ENCODE measurements around the gene VILL.
"Not testable (repeated sequence)": the region's sequence is repeated elsewhere in the genome, so short reads cannot be mapped to it uniquely, and the experiment has no call there.

Gene VILL

GRCh38 chr3:37967260-37967881 lies 23.2 kb upstream of the VILL start:
- Histone ChIP-seq H3K9ac (ENCODE audit: low read depth, low read length) (no peak overlapping the region), H3K27ac (ENCODE audit: low read length) (no peak overlapping the region), H3K4me3 (ENCODE audit: low read length) (no peak overlapping the region), H3K4me1 (ENCODE audit: insufficient read depth, low read length) (peaks cover 12% of the 10 kb centered on the region), H3K9me3 (ENCODE audit: insufficient read depth, low read depth, low read length) (no peaks in the 10 kb centered on the region), H3K36me3 (ENCODE audit: insufficient read depth, low read depth, low read length) (no peaks in the 10 kb centered on the region; the same call in 1 of the 2 replicates), H3K27me3 (ENCODE audit: insufficient read depth, low read length) (no peaks in the 10 kb centered on the region)

GRCh38 chr3:37968199-37968598 lies 22.4 kb upstream of the VILL start:
- Histone ChIP-seq H3K9me3 (ENCODE audit: insufficient read depth, low read depth, low read length) (no peaks in the 10 kb centered on the region), H3K9ac (ENCODE audit: low read depth, low read length) (no peak overlapping the region), H3K27me3 (ENCODE audit: insufficient read depth, low read length) (no peaks in the 10 kb centered on the region), H3K4me1 (ENCODE audit: insufficient read depth, low read length) (peaks cover 4% of the 10 kb centered on the region; the same call in 1 of the 2 replicates), H3K4me3 (ENCODE audit: low read length) (no peak overlapping the region), H3K36me3 (ENCODE audit: insufficient read depth, low read depth, low read length) (no peaks in the 10 kb centered on the region; the same call in 1 of the 2 replicates), H3K27ac (ENCODE audit: low read length) (no peak overlapping the region)

GRCh38 chr3:37968813-37969595 lies 21.6 kb upstream of the VILL start:
- Histone ChIP-seq H3K4me3 (ENCODE audit: low read length) (no peak overlapping the region), H3K9ac (ENCODE audit: low read depth, low read length) (no peak overlapping the region), H3K4me1 (ENCODE audit: insufficient read depth, low read length) (0 out of 2 replicates have a peak, but pooled peaks cover 2% of the 10 kb centered on the region), H3K27me3 (ENCODE audit: insufficient read depth, low read length) (no peaks in the 10 kb centered on the region), H3K27ac (ENCODE audit: low read length) (no peak overlapping the region), H3K36me3 (ENCODE audit: insufficient read depth, low read depth, low read length) (no peaks in the 10 kb centered on the region; the same call in 1 of the 2 replicates), H3K9me3 (ENCODE audit: insufficient read depth, low read depth, low read length) (no peaks in the 10 kb centered on the region)

- no peak overlapping the region for H3K4me3 ChIP-seq (ENCODE audit: low read length)
- H3K4me1 ChIP-seq (ENCODE audit: insufficient read depth, low read length): 0 out of 2 replicates have a peak, but pooled peaks cover 2% of the 10 kb centered on the region
- H3K27ac ChIP-seq (ENCODE audit: low read length): no peak overlapping the region
- no peaks in the 10 kb centered on the region for H3K9me3 ChIP-seq (ENCODE audit: insufficient read depth, low read depth, low read length)
- no peaks in the 10 kb centered on the region for H3K27me3 ChIP-seq (ENCODE audit: insufficient read depth, low read length)
- H3K36me3 ChIP-seq (ENCODE audit: insufficient read depth, low read depth, low read length): no peaks in the 10 kb centered on the region; the same call in 1 of the 2 replicates
- no peak overlapping the region for H3K9ac ChIP-seq (ENCODE audit: low read depth, low read length)
Measured at GRCh38 chr3:37969596-37970100, 20.9 kb upstream of the VILL start.

- Histone ChIP-seq H3K27ac (ENCODE audit: low read length) (no peak overlapping the region), H3K36me3 (ENCODE audit: insufficient read depth, low read depth, low read length) (peaks cover 4% of the 10 kb centered on the region), H3K4me3 (ENCODE audit: low read length) (no peak overlapping the region), H3K4me1 (ENCODE audit: insufficient read depth, low read length) (0 out of 2 replicates have a peak, but pooled peaks cover 2% of the 10 kb centered on the region), H3K27me3 (ENCODE audit: insufficient read depth, low read length) (no peaks in the 10 kb centered on the region), H3K9ac (ENCODE audit: low read depth, low read length) (no peak overlapping the region), H3K9me3 (ENCODE audit: insufficient read depth, low read depth, low read length) (no peaks in the 10 kb centered on the region)
Measured at GRCh38 chr3:37970802-37971201, 19.8 kb upstream of the VILL start.

GRCh38 chr3:37971467-37971866 lies 19.1 kb upstream of the VILL start:
- Histone ChIP-seq H3K4me3 (ENCODE audit: low read length) (no peak overlapping the region), H3K9ac (ENCODE audit: low read depth, low read length) (no peak overlapping the region), H3K27me3 (ENCODE audit: insufficient read depth, low read length) (no peaks in the 10 kb centered on the region), H3K9me3 (ENCODE audit: insufficient read depth, low read depth, low read length) (no peaks in the 10 kb centered on the region), H3K4me1 (ENCODE audit: insufficient read depth, low read length) (0 out of 2 replicates have a peak, but pooled peaks cover 2% of the 10 kb centered on the region), H3K36me3 (ENCODE audit: insufficient read depth, low read depth, low read length) (peaks cover 11% of the 10 kb centered on the region), H3K27ac (ENCODE audit: low read length) (no peak overlapping the region)

GRCh38 chr3:37972056-37972455 lies 18.5 kb upstream of the VILL start:
- H3K36me3 ChIP-seq (ENCODE audit: insufficient read depth, low read depth, low read length): peaks cover 15% of the 10 kb centered on the region
- not testable (repeated sequence) for H3K9ac ChIP-seq (ENCODE audit: low read depth, low read length); H3K9me3 ChIP-seq (ENCODE audit: insufficient read depth, low read depth, low read length); H3K27me3 ChIP-seq (ENCODE audit: insufficient read depth, low read length); H3K4me3 ChIP-seq (ENCODE audit: low read length); H3K4me1 ChIP-seq (ENCODE audit: insufficient read depth, low read length); H3K27ac ChIP-seq (ENCODE audit: low read length)

- Histone ChIP-seq H3K4me3 (ENCODE audit: low read length) (no peak overlapping the region), H3K9ac (ENCODE audit: low read depth, low read length) (no peak overlapping the region), H3K27ac (ENCODE audit: low read length) (no peak overlapping the region), H3K9me3 (ENCODE audit: insufficient read depth, low read depth, low read length) (no peaks in the 10 kb centered on the region), H3K4me1 (ENCODE audit: insufficient read depth, low read length) (0 out of 2 replicates have a peak, but pooled peaks cover 2% of the 10 kb centered on the region), H3K36me3 (ENCODE audit: insufficient read depth, low read depth, low read length) (peaks cover 15% of the 10 kb centered on the region), H3K27me3 (ENCODE audit: insufficient read depth, low read length) (no peaks in the 10 kb centered on the region)
Measured at GRCh38 chr3:37973246-37974054, 17.1 kb upstream of the VILL start.

GRCh38 chr3:37974121-37975083 lies 16.2 kb upstream of the VILL start:
- Histone ChIP-seq H3K9ac (ENCODE audit: low read depth, low read length) (no peak overlapping the region), H3K9me3 (ENCODE audit: insufficient read depth, low read depth, low read length) (no peaks in the 10 kb centered on the region), H3K36me3 (ENCODE audit: insufficient read depth, low read depth, low read length) (peaks cover 15% of the 10 kb centered on the region), H3K27ac (ENCODE audit: low read length) (no peak overlapping the region), H3K27me3 (ENCODE audit: insufficient read depth, low read length) (no peaks in the 10 kb centered on the region), H3K4me1 (ENCODE audit: insufficient read depth, low read length) (no peaks in the 10 kb centered on the region), H3K4me3 (ENCODE audit: low read length) (no peak overlapping the region)

- Histone ChIP-seq H3K9me3 (ENCODE audit: insufficient read depth, low read depth, low read length) (no peaks in the 10 kb centered on the region), H3K27me3 (ENCODE audit: insufficient read depth, low read length) (no peaks in the 10 kb centered on the region), H3K4me1 (ENCODE audit: insufficient read depth, low read length) (no peaks in the 10 kb centered on the region), H3K4me3 (ENCODE audit: low read length) (no peak overlapping the region), H3K9ac (ENCODE audit: low read depth, low read length) (no peak overlapping the region), H3K27ac (ENCODE audit: low read length) (no peak overlapping the region), H3K36me3 (ENCODE audit: insufficient read depth, low read depth, low read length) (peaks cover 15% of the 10 kb centered on the region)
Measured at GRCh38 chr3:37979541-37980461, 10.8 kb upstream of the VILL start.
